Measurements from ENCODE around the gene NGLY1. TPM values are rescaled to one million over a fixed set of nuclear protein-coding genes. Genes with fewer than 3 reads are reported as not detected.

Gene NGLY1, protein sequence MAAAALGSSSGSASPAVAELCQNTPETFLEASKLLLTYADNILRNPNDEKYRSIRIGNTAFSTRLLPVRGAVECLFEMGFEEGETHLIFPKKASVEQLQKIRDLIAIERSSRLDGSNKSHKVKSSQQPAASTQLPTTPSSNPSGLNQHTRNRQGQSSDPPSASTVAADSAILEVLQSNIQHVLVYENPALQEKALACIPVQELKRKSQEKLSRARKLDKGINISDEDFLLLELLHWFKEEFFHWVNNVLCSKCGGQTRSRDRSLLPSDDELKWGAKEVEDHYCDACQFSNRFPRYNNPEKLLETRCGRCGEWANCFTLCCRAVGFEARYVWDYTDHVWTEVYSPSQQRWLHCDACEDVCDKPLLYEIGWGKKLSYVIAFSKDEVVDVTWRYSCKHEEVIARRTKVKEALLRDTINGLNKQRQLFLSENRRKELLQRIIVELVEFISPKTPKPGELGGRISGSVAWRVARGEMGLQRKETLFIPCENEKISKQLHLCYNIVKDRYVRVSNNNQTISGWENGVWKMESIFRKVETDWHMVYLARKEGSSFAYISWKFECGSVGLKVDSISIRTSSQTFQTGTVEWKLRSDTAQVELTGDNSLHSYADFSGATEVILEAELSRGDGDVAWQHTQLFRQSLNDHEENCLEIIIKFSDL
- 29.9 and 32.2 TPM in 2 replicates for total RNA-seq
- long read RNA-seq, transcript NGLY1-207 (12 exons, 2,534 nt) = minor isoform, 15 of 153 reads
- long read RNA-seq, transcript NGLY1-204 (11 exons, 2,024 nt) = minor isoform, 16 of 153 reads
- long read RNA-seq, transcript NGLY1-202 (12 exons, 2,473 nt) = major isoform, 81 of 153 reads
- long read RNA-seq, partial matches to known transcripts = 10 of 153 reads
- long read RNA-seq, other reads (novel, unspliced or antisense) = 31 of 153 reads

DNA sequence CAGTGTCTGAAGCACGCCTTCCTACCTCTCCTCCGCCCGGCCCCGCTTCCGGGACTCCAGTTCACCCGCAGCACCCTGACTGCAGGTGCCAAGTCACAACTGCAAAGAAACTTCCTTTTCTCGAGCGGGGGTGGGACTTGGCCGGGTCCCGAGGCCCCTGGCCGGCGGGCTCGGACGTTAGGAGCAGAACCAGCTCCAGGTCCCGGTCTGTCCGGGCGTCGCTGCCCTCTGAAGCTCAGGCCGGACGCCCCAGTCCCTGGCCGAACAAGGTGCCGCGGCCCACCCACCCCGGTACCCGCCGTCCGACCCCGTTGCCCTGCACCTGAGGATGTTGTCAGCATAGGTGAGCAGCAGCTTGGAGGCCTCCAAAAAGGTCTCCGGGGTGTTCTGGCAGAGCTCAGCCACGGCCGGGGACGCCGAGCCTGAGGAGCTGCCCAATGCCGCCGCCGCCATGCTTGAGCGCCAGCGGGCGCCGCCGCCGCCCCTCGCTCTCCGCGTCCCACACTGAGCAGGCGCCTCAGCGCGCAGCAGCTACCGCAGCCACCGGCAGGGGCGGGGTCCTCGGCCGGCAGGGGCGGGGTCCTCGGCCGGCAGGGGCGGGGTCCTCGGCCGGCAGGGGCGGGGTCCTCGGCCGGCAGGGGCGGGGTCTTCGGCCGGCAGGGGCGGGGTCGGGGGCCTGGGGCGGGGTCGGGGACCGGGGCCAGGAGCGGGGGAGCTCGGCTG, at the start of gene NGLY1:
TSS of gene NGLY1 (minus strand) at position 506 of the 723 bp plus-strand sequence. CDS start at position 453, 53 bp downstream.
- no peak within 1 kb of the TSS for H3K27ac Mint-ChIP-seq (ENCODE audit: unreplicated experiment)

DNA sequence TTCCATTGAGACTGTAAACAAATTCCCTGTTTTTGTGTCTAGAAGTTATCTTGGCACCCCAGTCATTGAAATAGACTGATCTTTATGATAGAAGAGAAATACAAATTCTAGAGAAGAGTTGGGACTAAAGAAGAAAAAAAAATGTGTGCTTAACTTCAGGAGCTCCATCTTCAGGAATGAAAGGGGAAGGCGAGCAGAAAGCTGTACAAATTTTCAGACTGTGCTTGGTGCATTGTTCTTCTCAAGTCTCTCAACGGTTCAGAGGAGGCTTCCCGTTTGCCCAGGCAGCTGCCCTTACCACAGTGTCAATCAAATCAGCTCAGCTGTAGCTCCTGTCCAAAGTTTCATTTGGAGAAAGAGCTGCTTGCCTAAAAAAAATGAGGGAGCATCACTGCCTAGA, 48.3 kb upstream of the NGLY1 start:
- Mint-ChIP-seq H3K27ac (ENCODE audit: unreplicated experiment) (peak overlapping the region; percentile 73), H3K27me3 (ENCODE audit: low read depth) (no peaks in the 10 kb centered on the region), H3K9me3 (no peaks in the 10 kb centered on the region), H3K36me3 (ENCODE audit: low read depth) (no peaks in the 10 kb centered on the region), H3K4me1 (peaks cover 13% of the 10 kb centered on the region), H3K4me3 (no peak overlapping the region)
- DNase-seq (ENCODE audit: low read depth, low spot score) = no peak
- TF ChIP-seq, protein P1, sequence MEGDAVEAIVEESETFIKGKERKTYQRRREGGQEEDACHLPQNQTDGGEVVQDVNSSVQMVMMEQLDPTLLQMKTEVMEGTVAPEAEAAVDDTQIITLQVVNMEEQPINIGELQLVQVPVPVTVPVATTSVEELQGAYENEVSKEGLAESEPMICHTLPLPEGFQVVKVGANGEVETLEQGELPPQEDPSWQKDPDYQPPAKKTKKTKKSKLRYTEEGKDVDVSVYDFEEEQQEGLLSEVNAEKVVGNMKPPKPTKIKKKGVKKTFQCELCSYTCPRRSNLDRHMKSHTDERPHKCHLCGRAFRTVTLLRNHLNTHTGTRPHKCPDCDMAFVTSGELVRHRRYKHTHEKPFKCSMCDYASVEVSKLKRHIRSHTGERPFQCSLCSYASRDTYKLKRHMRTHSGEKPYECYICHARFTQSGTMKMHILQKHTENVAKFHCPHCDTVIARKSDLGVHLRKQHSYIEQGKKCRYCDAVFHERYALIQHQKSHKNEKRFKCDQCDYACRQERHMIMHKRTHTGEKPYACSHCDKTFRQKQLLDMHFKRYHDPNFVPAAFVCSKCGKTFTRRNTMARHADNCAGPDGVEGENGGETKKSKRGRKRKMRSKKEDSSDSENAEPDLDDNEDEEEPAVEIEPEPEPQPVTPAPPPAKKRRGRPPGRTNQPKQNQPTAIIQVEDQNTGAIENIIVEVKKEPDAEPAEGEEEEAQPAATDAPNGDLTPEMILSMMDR (conservative IDR thresholded peaks at IDR 0.05) = no peak

More for the DNA sequence above, at the start of gene NGLY1:
- Mint-ChIP-seq H3K9me3 (no peaks in the 10 kb centered on the region), H3K36me3 (ENCODE audit: low read depth) (peaks cover 3% of the 10 kb centered on the region), H3K4me3 (peak within 1 kb of the TSS; percentile 94), H3K4me1 (peaks cover 28% of the 10 kb centered on the region), H3K27me3 (ENCODE audit: low read depth) (no peaks in the 10 kb centered on the region)
- TF ChIP-seq, protein P1 (conservative IDR thresholded peaks at IDR 0.05) = peak; percentile 40
- peak; percentile 73 for DNase-seq (ENCODE audit: low read depth, low spot score)

DNA sequence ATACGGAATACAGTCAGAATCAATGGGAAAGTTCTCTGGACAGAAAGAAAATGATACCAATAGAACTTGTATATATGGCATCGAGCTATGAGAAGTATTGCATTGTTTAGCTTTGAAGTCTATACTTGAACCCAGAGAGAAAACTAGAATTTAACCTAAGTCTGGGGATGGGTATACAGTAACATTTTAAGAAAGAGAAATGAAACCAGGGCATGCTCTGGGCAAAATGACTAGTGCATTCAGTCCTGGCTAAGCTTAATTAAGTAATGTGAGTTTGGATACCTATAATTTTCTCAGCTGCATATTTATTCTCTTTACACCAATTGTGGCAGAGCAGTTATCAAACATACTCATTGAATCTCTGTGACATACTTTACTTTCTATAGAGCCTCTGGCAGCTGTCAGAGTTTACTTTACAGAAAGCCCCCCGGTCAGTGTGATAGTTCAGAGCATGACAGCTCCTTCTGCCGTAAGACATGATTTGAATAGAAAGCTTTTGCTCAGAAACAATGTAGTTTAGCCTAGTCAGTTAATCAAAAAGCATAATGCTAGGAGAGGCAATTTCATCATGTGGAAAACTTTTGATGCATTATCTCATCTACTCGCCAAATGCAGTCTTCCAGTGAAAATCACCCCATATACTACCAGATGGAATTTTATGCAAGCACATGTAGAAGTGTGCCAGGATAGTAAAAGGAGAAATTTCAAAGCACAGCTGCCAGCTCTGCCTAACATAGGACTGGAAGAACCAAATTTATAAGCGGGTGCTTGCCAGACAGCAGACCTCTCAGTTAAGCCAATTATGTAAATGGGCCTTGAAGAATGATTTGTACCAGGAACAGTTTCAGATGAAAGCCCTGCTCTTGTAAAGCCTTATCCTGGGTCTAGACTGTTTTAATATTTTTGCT, 47.4 kb upstream of the NGLY1 start:
- Mint-ChIP-seq H3K4me3 (no peak overlapping the region), H3K4me1 (peaks cover 13% of the 10 kb centered on the region), H3K27me3 (ENCODE audit: low read depth) (no peaks in the 10 kb centered on the region), H3K9me3 (no peaks in the 10 kb centered on the region), H3K36me3 (ENCODE audit: low read depth) (no peaks in the 10 kb centered on the region), H3K27ac (ENCODE audit: unreplicated experiment) (no peak overlapping the region)
- TF ChIP-seq, protein P1 (conservative IDR thresholded peaks at IDR 0.05) = no peak
- DNase-seq (ENCODE audit: low read depth, low spot score) = no peak

DNA sequence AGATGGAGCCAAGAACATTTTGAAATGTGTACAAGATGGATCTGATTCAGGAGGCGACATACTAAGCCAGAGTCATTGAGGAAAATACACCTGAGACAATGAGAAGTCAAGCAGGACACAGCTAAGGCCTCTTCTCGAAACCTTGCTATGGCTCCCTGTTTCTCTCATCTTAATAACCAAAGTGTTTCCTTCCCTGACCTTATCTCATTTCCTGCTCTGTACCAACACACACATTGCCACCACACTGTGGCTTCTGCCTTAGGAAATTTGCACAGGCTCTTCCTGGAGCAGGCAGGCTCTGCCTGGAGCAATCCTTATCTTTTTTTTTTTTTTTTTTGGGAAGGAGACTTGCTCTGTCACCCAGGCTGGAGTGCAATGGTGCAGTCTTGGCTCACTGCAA, 43.3 kb upstream of the NGLY1 start:
- Mint-ChIP-seq H3K9me3 (no peaks in the 10 kb centered on the region), H3K27me3 (ENCODE audit: low read depth) (no peaks in the 10 kb centered on the region), H3K4me3 (no peak overlapping the region), H3K27ac (ENCODE audit: unreplicated experiment) (no peak overlapping the region), H3K4me1 (peaks cover 11% of the 10 kb centered on the region), H3K36me3 (ENCODE audit: low read depth) (no peaks in the 10 kb centered on the region)
- DNase-seq (ENCODE audit: low read depth, low spot score) = no peak
- TF ChIP-seq, protein P1 (conservative IDR thresholded peaks at IDR 0.05) = no peak

Measured in neural crest cell (in vitro differentiated cells).